T-helper 1 cell (primary cell): ENCODE data around the gene CD84.
A peak's percentile ranks its signal among the peaks of the same experiment; 100 is the strongest.
"Not testable (repeated sequence)": the region's sequence is repeated elsewhere in the genome, so short reads cannot be mapped to it uniquely, and the experiment has no call there.

Experiments
- DNase-seq, 5 donors: peaks; one replicate each; pipeline ENCODE4 v3.0.0-alpha.2; 2012 to 2020

CD84 gene

DNA sequence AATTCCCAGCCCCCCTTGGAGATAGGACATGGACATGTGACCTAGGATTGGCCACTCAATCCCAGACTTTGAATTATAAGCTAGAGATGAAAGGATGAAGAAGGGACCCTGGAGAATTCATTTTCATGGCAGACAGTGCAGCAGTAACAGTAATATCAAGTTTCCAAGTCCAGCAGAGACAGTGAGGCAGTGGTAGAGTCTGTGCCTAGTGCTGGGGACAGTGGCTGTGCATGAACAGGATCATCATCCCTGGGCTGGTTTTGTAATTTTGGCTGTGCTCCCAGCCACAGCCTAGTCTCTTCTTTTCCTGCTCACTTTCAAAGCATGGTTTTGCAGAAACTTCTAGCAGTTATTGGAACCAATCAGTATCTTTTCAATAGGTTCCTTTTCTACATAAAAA is 29.6 kb upstream of the CD84 start:
- no peak for DNase-seq

DNA sequence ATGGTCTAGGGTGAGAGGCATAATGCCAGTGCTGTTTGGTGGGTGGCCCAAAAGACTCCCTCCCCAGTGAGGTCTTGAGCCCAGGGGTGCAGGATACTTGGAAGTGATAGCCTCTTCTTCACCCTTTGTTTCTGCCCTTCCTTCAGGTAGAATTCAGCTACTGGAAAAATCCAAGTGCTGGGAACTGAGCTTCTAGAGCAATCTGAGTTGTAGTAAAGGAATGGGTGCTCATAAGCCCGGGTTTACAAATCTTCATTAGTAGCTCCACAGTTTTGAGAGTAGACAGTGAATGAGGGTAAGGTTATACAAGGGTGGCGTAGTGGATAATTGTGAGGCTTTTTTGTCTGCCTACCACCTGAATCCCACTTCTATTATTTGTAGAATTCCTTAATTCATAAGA is 29.2 kb upstream of the CD84 start:
- DNase-seq, result no peak

DNA sequence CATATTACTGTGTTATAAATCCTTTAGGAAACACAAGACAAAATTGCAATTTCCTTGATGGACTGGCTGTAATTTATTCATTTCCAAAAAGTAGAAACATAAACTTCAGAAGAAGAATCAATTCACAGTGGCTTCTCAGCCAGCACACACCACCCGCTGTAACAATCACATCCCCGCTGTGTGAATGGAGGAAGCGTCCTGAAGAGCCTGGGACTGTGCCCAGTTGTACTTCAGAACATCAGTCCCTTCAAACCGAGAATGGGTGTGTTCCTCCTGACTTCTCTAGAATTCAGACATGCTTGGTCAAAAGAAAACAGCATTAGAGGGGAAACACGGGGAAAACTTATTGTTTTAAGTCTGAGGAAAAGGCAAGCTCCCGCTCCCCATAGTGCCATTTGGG is 28.8 kb upstream of the CD84 start:
- no peak for DNase-seq

DNA sequence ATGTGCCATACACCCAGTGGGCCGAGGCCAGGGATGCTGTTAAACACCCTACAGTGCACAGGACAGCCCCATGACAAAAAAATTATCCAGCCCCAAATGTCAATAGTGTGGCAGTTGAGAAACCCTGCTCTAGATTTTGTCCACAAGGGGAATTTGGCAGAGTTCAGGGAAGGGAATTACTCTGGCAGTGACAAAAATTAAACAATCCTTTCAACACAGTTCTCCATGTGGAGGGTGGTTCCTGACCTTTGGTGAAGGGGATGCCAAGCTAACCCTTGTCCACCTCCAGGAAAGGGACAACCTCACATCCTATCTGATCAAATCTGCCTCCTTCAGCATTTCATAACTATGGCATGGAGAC is 28.4 kb upstream of the CD84 start:
- DNase-seq, result no peak

DNA sequence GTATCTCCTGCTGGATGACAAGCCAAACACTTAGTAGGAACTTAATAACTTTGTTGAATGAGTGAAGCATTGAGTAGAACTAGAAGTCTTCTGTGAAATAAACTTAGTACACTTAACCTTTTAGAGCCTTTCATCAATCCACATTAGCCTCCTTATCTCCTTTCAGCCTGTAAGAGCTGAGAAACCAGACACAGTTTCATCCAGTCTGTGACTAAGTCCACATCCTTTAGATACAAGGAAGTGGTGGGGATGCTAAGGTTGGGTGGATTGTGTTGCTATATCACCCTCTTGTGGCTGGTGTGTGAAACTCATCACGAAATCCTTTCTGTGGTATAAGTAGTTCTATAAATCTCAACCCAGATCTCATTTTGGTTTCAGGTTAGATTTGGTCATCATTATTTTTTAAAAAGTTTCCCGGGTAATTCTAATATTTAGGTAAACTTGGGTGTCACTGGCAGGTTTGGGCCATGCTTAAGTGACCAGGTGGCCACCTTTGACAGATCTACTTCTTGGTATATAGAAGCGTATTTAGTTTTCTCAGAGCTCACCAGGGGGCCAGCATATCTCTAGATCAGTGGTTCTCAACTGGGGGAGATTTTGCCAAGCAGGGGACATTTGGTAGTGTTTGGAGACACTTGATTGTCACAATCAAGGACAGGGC is 27.8 kb upstream of the CD84 start:
- peak in 4 of 5 donors; percentile 40 to 87 (median 52) for DNase-seq

DNA sequence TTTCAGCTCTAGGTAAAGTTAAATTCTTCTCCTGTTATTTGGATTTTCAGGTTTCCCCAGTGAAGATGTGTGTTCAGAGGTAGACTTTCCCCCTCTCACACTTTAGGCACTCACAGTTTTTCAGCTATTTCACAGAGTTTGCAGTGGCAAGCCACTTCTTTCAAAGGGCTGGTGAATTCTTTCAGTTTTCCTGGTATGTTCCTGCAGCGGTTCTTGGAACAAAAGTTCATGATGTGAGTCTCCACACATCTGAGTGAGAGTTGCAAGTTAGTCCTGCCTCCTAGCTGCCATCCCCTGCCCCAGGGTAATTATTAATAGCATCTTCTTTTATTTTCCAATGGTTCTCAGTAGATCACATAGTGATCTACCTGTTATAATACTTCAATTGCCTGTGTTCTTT is 27.3 kb upstream of the CD84 start:
- no peak for DNase-seq

DNA sequence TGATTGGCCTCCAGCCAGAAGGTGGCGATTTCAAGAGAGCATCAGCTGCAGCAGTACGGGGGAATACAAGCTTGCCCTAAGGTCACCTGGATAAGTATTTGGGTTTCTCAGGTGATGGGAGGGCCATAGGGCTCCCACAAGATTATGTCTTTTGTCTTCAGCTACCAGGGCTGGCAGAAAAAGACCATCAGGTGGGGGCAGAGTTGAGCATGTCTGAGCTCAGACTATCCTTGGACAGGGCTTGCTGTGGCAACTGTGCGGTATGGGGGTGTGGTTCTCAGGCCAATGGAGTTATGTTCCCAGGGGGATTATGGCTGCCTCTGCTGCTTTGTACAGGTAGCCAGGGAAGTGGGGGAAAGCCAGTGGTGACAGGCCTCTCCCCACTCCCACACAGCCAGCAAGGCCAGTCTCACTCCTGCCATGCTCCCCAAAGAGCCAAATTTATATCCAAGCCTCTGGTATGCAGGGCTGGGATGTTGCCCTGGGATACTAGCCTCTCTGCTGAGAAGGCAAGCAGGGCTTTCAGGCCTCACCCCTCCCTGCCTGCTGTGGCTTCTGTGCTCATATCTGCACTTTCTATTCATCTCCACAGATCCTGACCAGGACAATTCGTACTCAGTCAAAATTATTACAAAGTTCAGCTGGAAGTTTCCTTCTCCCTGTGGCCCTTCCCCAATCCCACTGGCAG is 26.6 kb upstream of the CD84 start:
- DNase-seq, result no peak

DNA sequence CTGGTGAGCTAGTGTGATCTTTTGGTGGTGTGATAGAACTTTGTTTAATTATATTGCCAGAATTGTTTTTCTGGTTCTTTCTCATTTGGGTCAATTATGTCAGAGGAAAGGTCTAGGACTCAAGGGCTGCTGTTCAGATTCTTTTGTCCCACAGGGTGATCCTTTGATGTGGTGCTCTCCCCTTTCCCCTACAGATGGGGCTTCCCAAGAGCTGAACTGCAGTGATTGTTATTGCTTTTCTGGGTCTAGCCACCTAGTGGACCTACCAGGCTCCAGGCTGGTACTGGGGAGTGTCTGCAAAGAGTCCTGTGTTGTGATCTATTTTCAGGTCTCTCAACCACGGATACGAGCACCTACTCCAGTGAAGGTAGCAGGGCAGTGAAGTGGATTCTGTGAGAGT is 25.9 kb upstream of the CD84 start:
- no peak for DNase-seq

DNA sequence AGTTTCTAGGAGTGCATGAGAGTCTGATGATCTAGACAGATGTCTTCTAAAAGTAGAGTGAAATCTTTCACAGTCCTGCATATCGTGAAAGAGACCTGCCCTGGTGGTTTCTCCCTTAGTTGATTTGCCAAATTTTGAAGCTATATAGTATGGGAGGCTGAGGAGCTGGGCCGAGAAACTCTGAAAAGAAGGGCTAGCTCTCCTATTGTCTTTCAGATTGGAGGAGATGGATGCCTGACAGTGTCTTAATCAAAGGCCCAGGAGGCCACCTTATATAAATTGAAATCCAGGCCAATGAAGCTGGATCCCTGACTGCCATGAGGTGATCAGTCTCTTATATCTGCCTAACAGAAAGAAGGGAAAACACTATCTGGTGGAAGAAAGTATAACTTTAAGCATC is 18.4 kb upstream of the CD84 start:
- no peak for DNase-seq

DNA sequence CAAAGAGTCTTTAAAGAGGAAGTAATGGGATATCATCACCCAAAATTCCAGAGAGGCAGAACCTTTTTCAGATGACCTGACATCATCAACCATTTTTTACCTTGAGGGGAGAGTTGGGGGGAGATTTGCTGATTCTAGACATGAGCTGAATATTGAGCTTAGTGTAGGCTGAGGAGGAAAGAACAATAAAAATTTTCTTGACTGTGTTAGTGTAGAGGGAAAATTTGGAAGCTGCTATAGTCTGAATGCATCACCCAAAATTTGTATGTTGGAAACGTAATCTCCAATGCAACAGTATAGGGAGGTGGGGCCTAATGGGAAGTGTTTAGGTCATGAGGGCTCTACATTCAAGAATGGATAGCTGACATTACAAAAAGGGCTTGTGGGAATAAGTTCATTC is 17.8 kb upstream of the CD84 start:
- DNase-seq, result no peak

DNA sequence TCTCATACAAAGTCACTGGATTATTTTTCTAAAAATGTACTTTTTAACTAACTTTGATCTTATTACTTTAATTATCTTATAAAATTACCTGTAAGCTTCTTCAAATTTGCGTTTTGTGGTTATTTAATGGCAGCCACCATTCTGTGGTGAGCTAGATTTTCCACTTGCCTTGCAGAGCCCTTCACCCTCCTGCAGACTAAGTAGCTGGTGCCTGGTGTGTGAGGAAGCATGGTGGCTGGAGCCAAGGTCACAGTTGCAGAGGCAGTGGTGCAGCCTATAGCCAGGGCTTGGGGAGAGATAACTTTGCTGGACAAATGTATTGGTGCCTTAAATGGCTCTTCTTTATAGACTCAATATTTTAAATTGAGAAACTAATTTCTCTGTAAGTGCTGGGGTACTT is 11.2 kb upstream of the CD84 start:
- DNase-seq, result no peak

DNA sequence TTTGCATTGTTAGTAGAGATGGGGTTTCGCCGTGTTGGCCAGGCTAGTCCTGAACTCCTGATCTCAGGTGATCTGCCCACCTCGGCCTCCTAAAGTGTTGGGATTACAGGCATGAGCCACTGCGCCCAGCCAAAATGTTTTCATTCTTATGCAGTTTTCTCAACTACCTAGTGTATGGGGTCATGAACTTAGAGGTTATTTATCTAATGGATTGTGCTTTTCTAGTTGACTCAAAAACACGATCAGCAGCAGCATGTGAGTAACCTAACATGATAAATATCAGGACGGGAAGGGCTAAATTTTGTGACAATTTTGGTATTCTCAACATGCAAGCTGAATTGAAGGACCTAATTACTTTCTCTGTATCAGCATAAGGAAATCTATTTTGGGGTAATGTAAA is 9.2 kb upstream of the CD84 start:
- no peak for DNase-seq

DNA sequence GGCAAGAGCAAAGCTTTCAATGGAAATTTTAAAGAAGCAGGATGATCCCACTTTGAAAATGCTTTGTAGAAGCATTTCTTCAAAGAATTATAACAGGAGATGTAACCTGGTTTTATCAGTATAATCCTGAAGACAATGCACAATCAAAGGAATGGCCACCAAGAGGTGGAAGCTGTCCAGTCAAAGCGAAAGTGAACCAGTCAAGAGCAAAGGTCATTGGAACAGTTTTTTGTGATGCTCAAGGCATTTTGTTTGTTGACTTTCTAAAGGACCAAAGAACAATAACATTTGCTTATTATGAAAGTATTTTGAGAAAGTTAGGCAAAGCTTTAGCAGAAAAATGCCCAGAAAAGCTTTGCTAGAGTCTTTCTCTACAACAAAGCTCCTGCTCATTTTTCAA is 5.5 kb upstream of the CD84 start:
- no peak for DNase-seq

DNA sequence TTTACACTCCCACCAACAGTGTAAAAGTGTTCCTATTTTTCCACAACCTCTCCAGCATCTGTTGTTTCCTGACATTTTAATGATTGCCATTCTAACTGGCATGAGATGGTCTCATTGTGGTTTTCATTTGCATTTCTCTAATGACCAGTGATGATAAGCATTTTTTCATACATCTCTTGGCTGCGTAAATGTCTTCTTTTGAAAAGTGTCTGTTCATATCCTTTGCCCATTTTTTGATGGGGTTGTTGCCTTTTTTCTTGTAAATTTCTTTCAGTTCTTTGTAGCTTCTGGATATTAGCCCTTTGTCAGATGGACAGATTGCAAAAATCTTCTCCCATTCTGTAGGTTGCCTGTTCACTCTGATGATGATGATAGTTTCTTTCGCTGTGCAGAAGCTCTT is 3.7 kb upstream of the CD84 start:
- DNase-seq, result not testable (repeated sequence)

DNA sequence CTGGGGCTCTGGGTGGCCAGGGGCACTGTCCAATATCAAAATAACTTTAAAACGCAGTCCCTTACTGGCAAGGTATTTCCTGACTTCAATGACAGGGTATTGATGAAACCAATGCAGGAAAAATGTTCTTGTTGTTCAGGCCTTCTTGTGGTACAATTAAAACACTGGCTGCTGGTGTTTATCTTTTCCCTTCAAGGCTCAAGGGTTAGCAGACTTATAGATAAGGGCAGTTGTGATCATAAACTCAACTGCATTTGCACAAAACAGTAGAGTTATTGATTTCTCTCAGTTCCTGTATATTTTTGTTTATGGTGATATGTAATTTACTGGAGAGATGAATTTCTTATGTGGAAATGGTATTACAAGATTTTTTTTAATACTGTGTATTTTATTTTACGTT is 2.7 kb upstream of the CD84 start:
- no peak for DNase-seq

DNA sequence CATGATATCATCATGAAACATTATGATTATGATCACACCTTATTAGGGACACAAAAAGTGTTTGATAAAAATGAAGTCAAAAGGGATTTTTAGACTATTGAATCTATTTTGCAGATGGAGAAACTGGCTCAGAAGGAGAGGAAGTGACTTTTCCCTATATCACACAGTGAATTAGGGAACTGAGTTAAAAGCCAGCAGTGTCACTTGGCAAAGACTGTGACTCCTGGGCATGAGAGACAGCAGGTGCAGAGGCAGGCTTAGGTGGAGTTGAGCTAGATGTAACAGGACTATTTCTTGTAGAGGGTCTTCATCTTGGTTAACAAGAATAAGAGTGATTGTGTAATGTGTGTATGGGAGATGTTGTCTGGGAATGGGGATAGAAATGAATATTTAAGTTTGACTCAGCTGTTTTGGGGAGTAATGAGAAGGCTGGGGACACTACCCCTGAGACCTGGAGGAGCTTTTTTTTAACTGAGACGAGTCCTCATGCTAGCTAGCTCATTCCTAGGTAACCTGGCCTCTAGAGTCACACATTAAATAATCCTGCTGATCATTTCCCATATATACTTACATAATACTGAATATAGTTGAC is 1.0 kb upstream of the CD84 start:
- DNase-seq, result no peak

DNA sequence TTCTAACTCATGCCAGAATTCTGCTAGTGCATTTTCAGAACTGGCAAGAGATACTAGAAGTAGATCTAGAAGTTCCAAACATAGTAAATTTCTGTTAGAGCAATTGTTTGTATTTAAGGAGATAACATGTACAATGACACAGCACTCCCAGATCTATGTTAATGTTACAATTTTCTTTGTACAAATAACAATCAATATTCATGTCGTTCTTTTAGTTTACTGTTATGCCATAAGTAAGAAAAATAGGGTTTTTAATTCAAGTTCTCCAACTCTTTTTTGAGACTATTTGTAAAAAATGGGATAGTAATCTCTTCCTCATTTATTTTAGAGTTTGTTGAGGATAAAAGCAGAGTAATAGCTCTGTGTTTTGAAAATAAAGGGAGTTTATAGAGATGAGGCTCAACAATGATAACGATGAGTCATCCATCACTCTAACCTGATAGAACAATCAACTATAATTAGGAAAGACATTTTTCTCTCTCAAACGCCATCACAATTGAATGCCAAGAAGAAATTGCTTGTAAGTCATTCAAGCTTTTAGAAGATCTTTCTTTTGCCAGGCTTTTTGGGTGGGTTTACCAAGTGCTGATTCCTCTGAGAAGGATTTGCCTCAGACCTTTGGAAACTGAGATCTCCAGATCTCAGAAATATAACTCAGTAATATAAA is 638 bp downstream of the CD84 start:
- no peak for DNase-seq

DNA sequence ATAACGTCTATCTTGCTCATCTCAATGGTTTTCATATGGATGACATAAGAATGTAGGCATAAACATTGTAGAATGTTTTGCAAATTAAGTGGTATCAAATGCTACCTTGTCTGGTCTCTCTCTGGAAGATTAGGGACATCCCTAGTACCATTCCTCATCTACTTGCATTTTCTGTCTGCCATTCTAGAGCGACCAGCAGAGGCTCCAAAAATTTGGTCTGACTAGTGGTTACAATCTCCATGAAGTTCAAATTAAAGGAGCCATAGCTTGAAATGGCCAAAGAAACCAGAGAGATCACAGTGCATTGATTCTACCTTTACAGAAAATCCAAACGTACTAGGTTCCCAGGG is 1.1 kb downstream of the CD84 start:
- DNase-seq, result no peak

DNA sequence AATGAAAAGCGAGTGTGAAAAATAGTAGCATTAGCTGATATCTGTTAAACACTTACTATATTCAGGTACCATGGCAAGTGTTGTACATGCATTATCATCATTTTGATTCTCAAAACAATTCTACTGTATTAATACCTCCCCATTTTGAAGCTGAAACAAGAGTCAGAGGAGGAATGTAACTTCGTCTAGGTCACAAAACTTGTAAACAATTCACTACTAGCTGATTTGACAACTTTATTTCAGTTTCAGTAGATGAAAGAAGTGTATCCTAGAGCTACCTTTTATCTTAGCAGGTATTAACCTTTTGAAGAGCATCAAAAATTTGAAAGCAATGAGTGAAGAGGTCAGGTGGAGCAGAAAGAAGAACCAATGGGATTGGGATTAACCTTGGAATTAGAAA is 1.6 kb downstream of the CD84 start:
- DNase-seq, result no peak

DNA sequence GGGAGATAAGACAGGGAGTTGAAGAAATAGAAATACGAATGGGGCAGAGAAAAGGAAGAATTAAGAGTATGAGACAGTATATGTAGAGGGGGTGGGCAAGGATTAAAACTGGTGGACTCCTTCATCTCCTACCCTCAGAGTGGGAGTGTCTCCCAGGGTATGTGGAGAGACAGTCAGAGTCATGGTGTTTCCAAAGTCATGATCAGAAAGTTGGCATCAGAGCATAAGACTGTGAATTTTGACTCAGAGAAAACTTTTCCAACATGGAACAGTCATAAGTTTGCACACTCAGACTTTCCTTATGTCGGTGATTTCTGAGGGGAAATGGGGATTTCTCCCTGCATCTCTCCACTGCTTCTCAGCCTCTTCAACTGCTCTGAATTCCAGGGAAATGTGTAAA is 2.4 kb downstream of the CD84 start:
- DNase-seq, result no peak

DNA sequence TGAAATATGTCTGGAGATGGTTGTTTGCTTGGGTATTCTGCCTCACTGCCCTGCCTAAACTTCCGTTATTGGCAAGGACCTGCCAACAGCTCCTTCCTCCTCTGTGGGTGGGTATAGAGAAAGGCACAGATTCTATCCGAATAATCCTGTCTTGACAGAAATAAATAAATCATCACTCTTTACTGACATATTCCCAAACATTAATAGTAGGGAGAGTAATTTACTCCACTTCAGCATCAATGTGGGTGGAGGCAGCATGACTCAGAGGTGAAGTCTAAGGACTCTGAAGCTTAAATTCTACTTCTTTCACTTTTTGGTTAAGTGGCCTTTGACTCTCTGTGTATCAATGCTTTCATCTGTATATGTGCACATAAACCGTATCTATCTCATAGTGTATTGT is 2.9 kb downstream of the CD84 start:
- peak in 1 of 5 donors; percentile 46 for DNase-seq

DNA sequence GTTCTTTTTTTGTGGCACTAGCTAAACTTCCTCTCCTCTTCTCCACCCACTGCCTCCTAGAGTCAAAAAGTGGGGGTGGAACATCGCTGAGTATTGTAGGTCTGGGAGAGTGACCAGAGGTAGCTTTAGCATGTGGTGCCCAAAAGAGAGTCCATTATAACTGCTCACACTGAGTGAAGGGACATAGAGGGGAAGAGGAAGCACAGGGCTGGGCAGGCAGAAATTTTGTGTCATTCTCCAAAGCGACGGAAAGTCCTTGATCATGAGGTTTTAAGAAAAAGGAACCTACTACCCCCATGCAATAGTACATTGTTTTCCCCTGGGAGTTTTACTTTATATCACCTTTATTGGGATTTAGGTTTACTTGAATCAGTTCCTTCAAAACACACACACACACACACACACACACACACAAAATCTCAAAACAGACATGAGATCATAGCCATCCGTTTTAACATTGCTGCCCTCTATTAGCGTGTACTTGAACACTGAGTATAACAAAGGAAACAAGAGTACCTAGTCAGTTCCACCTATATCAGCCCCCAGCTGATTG is 4.1 kb downstream of the CD84 start:
- DNase-seq, result no peak

DNA sequence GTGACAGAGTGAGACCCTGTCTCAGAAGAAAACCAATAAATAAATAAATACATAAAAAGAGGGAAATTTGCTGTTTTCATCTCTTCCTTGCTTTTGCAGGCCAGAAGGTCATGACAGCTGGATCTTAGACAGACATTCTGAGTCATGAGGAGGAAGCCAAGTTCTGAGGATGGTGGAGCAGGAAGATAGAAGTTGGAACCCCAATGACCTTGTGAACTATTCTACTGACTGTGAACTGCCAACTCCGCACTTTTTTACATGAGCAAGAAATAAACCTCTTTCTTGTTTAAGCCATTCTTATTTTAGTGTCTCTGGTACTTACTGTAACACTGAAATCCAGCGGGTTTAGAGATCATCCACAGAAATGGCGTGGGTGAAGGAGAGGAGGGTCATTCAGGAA is 8.5 kb downstream of the CD84 start:
- no peak for DNase-seq

DNA sequence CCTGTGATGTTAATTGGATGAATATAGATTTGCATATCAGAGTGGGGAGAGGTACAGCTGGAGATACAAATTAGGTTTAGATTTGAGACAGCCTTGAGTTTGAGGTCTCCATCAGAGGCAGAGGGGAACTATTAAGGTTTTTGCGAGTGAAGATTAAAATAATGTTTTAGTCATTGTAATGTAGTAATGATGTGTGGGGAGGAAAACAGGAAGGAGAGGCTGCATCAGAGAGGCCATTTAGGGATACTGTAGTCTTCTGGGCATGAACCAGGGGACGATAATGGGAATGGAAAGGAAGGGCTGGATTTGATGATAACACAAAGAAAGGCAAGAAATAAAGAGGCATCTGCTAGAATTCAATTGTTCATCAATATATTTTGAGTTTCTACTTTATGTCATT is 9.5 kb downstream of the CD84 start:
- no peak for DNase-seq
